ENCODE data around the gene STARD7.

STARD7 gene

GRCh38 chr2:96156926-96157648, 51.5 kb downstream of the STARD7 start:
- Histone ChIP-seq H3K9ac (ENCODE audit: low read depth, low read length) (no peak overlapping the region), H3K4me3 (ENCODE audit: low read depth, low read length) (no peak overlapping the region), H3K36me3 (ENCODE audit: control insufficient read depth, insufficient read depth, low read length) (no peaks in the 10 kb centered on the region), H3K4me1 (ENCODE audit: control insufficient read depth, insufficient read depth, low read length) (peaks cover under 1% of the 10 kb centered on the region), H3K27me3 (ENCODE audit: control insufficient read depth, insufficient read depth, low read length) (no peaks in the 10 kb centered on the region), H3K9me3 (ENCODE audit: control insufficient read depth, insufficient read depth, low read length) (no peaks in the 10 kb centered on the region)

GRCh38 chr2:96156011-96156820, 52.4 kb downstream of the STARD7 start:
- H3K4me3 ChIP-seq (ENCODE audit: low read depth, low read length), result no peak overlapping the region
- H3K36me3 ChIP-seq (ENCODE audit: control insufficient read depth, insufficient read depth, low read length), result no peaks in the 10 kb centered on the region
- no peaks in the 10 kb centered on the region for H3K9me3 ChIP-seq (ENCODE audit: control insufficient read depth, insufficient read depth, low read length)
- H3K27me3 ChIP-seq (ENCODE audit: control insufficient read depth, insufficient read depth, low read length), result no peaks in the 10 kb centered on the region
- H3K4me1 ChIP-seq (ENCODE audit: control insufficient read depth, insufficient read depth, low read length), result peaks cover 2% of the 10 kb centered on the region
- no peak overlapping the region for H3K9ac ChIP-seq (ENCODE audit: low read depth, low read length)

- Histone ChIP-seq H3K36me3 (ENCODE audit: control insufficient read depth, insufficient read depth, low read length) (no peaks in the 10 kb centered on the region), H3K9ac (ENCODE audit: low read depth, low read length) (no peak overlapping the region), H3K4me1 (ENCODE audit: control insufficient read depth, insufficient read depth, low read length) (peaks cover 2% of the 10 kb centered on the region), H3K27me3 (ENCODE audit: control insufficient read depth, insufficient read depth, low read length) (no peaks in the 10 kb centered on the region), H3K4me3 (ENCODE audit: low read depth, low read length) (no peak overlapping the region), H3K9me3 (ENCODE audit: control insufficient read depth, insufficient read depth, low read length) (no peaks in the 10 kb centered on the region)
Observed at GRCh38 chr2:96154506-96155380, 53.9 kb downstream of the STARD7 start.

- Histone ChIP-seq H3K36me3 (ENCODE audit: control insufficient read depth, insufficient read depth, low read length) (no peaks in the 10 kb centered on the region), H3K9ac (ENCODE audit: low read depth, low read length) (no peak overlapping the region), H3K4me3 (ENCODE audit: low read depth, low read length) (no peak overlapping the region), H3K27me3 (ENCODE audit: control insufficient read depth, insufficient read depth, low read length) (no peaks in the 10 kb centered on the region), H3K9me3 (ENCODE audit: control insufficient read depth, insufficient read depth, low read length) (no peaks in the 10 kb centered on the region), H3K4me1 (ENCODE audit: control insufficient read depth, insufficient read depth, low read length) (peaks cover 2% of the 10 kb centered on the region)
Observed at GRCh38 chr2:96153991-96154431, 54.6 kb downstream of the STARD7 start.

- Histone ChIP-seq H3K27me3 (ENCODE audit: control insufficient read depth, insufficient read depth, low read length) (no peaks in the 10 kb centered on the region), H3K4me3 (ENCODE audit: low read depth, low read length) (no peak overlapping the region), H3K4me1 (ENCODE audit: control insufficient read depth, insufficient read depth, low read length) (peaks cover 2% of the 10 kb centered on the region), H3K36me3 (ENCODE audit: control insufficient read depth, insufficient read depth, low read length) (no peaks in the 10 kb centered on the region), H3K9me3 (ENCODE audit: control insufficient read depth, insufficient read depth, low read length) (no peaks in the 10 kb centered on the region), H3K9ac (ENCODE audit: low read depth, low read length) (no peak overlapping the region)
Observed at GRCh38 chr2:96153291-96153713, 55.3 kb downstream of the STARD7 start.

- H3K27me3 ChIP-seq (ENCODE audit: control insufficient read depth, insufficient read depth, low read length), result peaks cover under 1% of the 10 kb centered on the region
- H3K4me1 ChIP-seq (ENCODE audit: control insufficient read depth, insufficient read depth, low read length), result peaks cover 10% of the 10 kb centered on the region
- H3K9ac ChIP-seq (ENCODE audit: low read depth, low read length), result no peak overlapping the region
- H3K9me3 ChIP-seq (ENCODE audit: control insufficient read depth, insufficient read depth, low read length), result no peaks in the 10 kb centered on the region
- H3K36me3 ChIP-seq (ENCODE audit: control insufficient read depth, insufficient read depth, low read length), result no peaks in the 10 kb centered on the region
- H3K4me3 ChIP-seq (ENCODE audit: low read depth, low read length), result no peak overlapping the region
Observed at GRCh38 chr2:96152304-96153161, 56.1 kb downstream of the STARD7 start.

GRCh38 chr2:96151595-96152303, 56.9 kb downstream of the STARD7 start:
- H3K36me3 ChIP-seq (ENCODE audit: control insufficient read depth, insufficient read depth, low read length), result no peaks in the 10 kb centered on the region
- H3K9ac ChIP-seq (ENCODE audit: low read depth, low read length), result no peak overlapping the region
- peaks cover 8% of the 10 kb centered on the region for H3K27me3 ChIP-seq (ENCODE audit: control insufficient read depth, insufficient read depth, low read length)
- peaks cover 11% of the 10 kb centered on the region for H3K4me1 ChIP-seq (ENCODE audit: control insufficient read depth, insufficient read depth, low read length)
- H3K4me3 ChIP-seq (ENCODE audit: low read depth, low read length), result no peak overlapping the region
- H3K9me3 ChIP-seq (ENCODE audit: control insufficient read depth, insufficient read depth, low read length), result no peaks in the 10 kb centered on the region

GRCh38 chr2:96150791-96151594, 57.6 kb downstream of the STARD7 start:
- Histone ChIP-seq H3K4me1 (ENCODE audit: control insufficient read depth, insufficient read depth, low read length) (peaks cover 11% of the 10 kb centered on the region), H3K27me3 (ENCODE audit: control insufficient read depth, insufficient read depth, low read length) (peaks cover 13% of the 10 kb centered on the region), H3K4me3 (ENCODE audit: low read depth, low read length) (no peak overlapping the region), H3K36me3 (ENCODE audit: control insufficient read depth, insufficient read depth, low read length) (no peaks in the 10 kb centered on the region), H3K9ac (ENCODE audit: low read depth, low read length) (no peak overlapping the region), H3K9me3 (ENCODE audit: control insufficient read depth, insufficient read depth, low read length) (no peaks in the 10 kb centered on the region)

- H3K4me3 ChIP-seq (ENCODE audit: low read depth, low read length), result no peak overlapping the region
- no peak overlapping the region for H3K9ac ChIP-seq (ENCODE audit: low read depth, low read length)
- H3K36me3 ChIP-seq (ENCODE audit: control insufficient read depth, insufficient read depth, low read length), result no peaks in the 10 kb centered on the region
- H3K4me1 ChIP-seq (ENCODE audit: control insufficient read depth, insufficient read depth, low read length), result peaks cover 14% of the 10 kb centered on the region
- H3K27me3 ChIP-seq (ENCODE audit: control insufficient read depth, insufficient read depth, low read length), result peaks cover 16% of the 10 kb centered on the region
- H3K9me3 ChIP-seq (ENCODE audit: control insufficient read depth, insufficient read depth, low read length), result no peaks in the 10 kb centered on the region
Observed at GRCh38 chr2:96150007-96150640, 58.5 kb downstream of the STARD7 start.
